Omental fat pad (tissue), 4 donors: ENCODE results near the gene TSPAN5. TPM values are rescaled to one million over a fixed set of nuclear protein-coding genes. Genes with fewer than 3 reads are reported as not detected.

Experiments used
- ATAC-seq: fragments of 150-250 bp; one replicate; pipeline ENCODE4 v1.9.1; 2016; ENCODE audit warnings: mild to moderate bottlenecking, moderate library complexity; ENCODE audit not compliant: low FRiP score
- DNase-seq: peaks from one replicate; pipeline ENCODE4 v3.0.0-alpha.2; 2019; ENCODE audit warnings: low spot score
- total RNA-seq, 4 donors: library from RNA; depleted of rRNA; stranded (reverse); fragments of >200 nt; gene quantifications; one replicate each; pipeline ENCODE4 v1.1.0, GENCODE V29; 2016
- TF ChIP-seq, protein P1 (sequence below), 3 donors: fragments of 450-650 bp; IDR thresholded peaks; one replicate each; pipeline ENCODE4 v1.5.1; 2016 to 2017; ENCODE audit warnings: antibody characterized with exemption in 3 of 3, mild to moderate bottlenecking in 3 of 3, moderate library complexity in 2 of 3

TSPAN5 gene
- total RNA-seq, 4 donors from 2014 or later = 5.1 to 17.7 (median 6.9) TPM

- no peak for ATAC-seq
- TF ChIP-seq, protein P1, sequence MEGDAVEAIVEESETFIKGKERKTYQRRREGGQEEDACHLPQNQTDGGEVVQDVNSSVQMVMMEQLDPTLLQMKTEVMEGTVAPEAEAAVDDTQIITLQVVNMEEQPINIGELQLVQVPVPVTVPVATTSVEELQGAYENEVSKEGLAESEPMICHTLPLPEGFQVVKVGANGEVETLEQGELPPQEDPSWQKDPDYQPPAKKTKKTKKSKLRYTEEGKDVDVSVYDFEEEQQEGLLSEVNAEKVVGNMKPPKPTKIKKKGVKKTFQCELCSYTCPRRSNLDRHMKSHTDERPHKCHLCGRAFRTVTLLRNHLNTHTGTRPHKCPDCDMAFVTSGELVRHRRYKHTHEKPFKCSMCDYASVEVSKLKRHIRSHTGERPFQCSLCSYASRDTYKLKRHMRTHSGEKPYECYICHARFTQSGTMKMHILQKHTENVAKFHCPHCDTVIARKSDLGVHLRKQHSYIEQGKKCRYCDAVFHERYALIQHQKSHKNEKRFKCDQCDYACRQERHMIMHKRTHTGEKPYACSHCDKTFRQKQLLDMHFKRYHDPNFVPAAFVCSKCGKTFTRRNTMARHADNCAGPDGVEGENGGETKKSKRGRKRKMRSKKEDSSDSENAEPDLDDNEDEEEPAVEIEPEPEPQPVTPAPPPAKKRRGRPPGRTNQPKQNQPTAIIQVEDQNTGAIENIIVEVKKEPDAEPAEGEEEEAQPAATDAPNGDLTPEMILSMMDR (IDR thresholded peaks at IDR 0.05) = no peak
- no peak for DNase-seq
These were observed 99.8 kb downstream of the TSPAN5 start for GRCh38 chr4:98558471-98559169.

GRCh38 chr4:98557194-98557892 is 101.1 kb downstream of the TSPAN5 start:
- peak; percentile 24 for ATAC-seq
- no peak for DNase-seq
- TF ChIP-seq, protein P1 (IDR thresholded peaks at IDR 0.05) = no peak

DNA sequence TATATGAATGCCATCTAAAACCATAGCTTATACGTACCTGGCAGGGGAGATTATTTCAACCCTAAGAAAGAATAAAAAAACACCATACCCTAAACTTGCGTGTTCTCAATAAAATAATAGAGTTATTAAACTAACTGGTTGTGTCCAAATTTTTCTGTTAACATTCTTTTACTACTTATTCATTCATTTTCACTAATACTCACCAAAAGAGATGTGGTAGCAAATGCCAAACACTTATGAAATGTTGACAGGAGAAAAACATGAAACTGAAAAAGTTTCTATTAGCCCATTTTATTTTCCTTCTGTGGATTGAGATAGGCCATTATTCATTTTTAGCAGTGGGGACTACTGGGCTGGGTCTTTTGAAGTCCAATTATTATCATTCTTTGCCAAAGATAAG is 102.0 kb downstream of the TSPAN5 start:
- no peak for DNase-seq
- ATAC-seq = peak; percentile 35
- TF ChIP-seq, protein P1 (IDR thresholded peaks at IDR 0.05) = no peak

- TF ChIP-seq, protein P1 (IDR thresholded peaks at IDR 0.05) = no peak
- ATAC-seq (peak; percentile 42), DNase-seq (no peak)
These were observed 102.5 kb downstream of the TSPAN5 start for GRCh38 chr4:98555798-98556445.

GRCh38 chr4:98546910-98547594 is 111.4 kb downstream of the TSPAN5 start:
- TF ChIP-seq, protein P1 (IDR thresholded peaks at IDR 0.05) = no peak
- peak; percentile 89 for ATAC-seq
- no peak for DNase-seq

DNA sequence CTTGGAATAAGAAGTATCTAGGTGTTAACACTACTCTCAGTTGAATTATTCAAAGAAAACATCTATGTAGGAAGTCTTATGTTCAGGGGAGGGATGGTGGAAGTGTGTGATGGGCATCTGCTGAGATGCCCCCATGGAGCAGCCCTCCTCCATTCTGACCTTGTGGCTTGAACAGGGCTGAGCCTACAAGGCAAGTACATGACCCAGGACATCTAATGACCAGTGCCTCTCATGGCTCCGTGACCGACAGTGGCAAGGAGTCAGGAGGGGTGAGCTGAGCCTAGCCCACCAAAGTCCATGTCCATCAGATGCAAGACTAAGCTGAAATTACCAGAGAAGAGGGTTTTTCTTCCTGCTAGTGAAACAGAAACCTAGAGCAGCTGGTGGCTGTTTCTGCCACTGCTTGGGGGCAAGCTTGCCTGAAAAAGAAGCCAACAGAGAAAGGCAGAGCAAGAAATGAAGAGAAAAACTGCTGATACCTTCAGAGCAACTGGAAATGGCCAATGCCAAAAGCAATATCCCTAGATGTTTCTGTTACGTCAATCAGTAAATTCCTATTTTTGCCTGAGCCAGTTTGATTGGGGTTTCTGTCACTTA is 113.5 kb downstream of the TSPAN5 start:
- ATAC-seq (no peak), DNase-seq (no peak)

More for the DNA sequence above, 113.5 kb downstream of the TSPAN5 start:
- TF ChIP-seq, protein P1 (IDR thresholded peaks at IDR 0.05) = no peak
